H9 (cell line): ENCODE measurements around the gene RARG. TPM values are rescaled to one million over a fixed set of nuclear protein-coding genes. Genes with fewer than 3 reads are reported as not detected.
A peak's percentile ranks its signal among the peaks of the same experiment; 100 is the strongest.

Source experiments
- DNase-seq: peaks from one replicate; pipeline ENCODE4 v3.0.0-alpha.2; 2017
- H2AFZ ChIP-seq: one replicate; pipeline ENCODE4 v1.6.1; 2013; ENCODE audit warnings: mild to moderate bottlenecking, low read length, control low read depth, moderate library complexity
- H2AK5ac ChIP-seq: 2 replicates; pipeline ENCODE4 v1.6.1; 2013; ENCODE audit warnings: low read length, control low read depth, mixed read lengths; ENCODE audit not compliant: insufficient read length
- H2BK120ac ChIP-seq: one replicate; pipeline ENCODE4 v1.6.1; 2013; ENCODE audit warnings: low read depth, mild to moderate bottlenecking, low read length, control low read depth, inconsistent platforms; ENCODE audit not compliant: poor library complexity, severe bottlenecking
- H2BK12ac ChIP-seq: 2 replicates; pipeline ENCODE4 v1.6.1; 2013; ENCODE audit warnings: low read length, control low read depth, mixed read lengths, low read depth; ENCODE audit not compliant: insufficient read length
- H2BK15ac ChIP-seq: 2 replicates; pipeline ENCODE4 v1.6.1; 2013; ENCODE audit warnings: low read depth, low read length, control low read depth
- H2BK20ac ChIP-seq: one replicate; pipeline ENCODE4 v1.6.1; 2013; ENCODE audit warnings: low read depth, mild to moderate bottlenecking, low read length, control low read depth, inconsistent platforms; ENCODE audit not compliant: poor library complexity, severe bottlenecking
- H2BK5ac ChIP-seq: 2 replicates; pipeline ENCODE4 v1.6.1; 2013; ENCODE audit warnings: low read length, control low read depth, mixed read lengths; ENCODE audit not compliant: insufficient read length
- H3K14ac ChIP-seq: 2 replicates; pipeline ENCODE4 v1.6.1; 2013; ENCODE audit warnings: low read length, control low read depth; ENCODE audit not compliant: insufficient read depth
- H3K18ac ChIP-seq: 2 replicates; pipeline ENCODE4 v1.6.1; 2013; ENCODE audit warnings: low read depth, mild to moderate bottlenecking, mixed read lengths, low read length, control low read depth; ENCODE audit not compliant: insufficient read length
- H3K23ac ChIP-seq: 2 replicates; pipeline ENCODE4 v1.6.1; 2013; ENCODE audit warnings: low read length, control low read depth, mixed read lengths, low read depth; ENCODE audit not compliant: insufficient read length
- H3K23me2 ChIP-seq: 2 replicates; pipeline ENCODE4 v1.6.1; 2013; ENCODE audit warnings: low read depth, mild to moderate bottlenecking, mixed read lengths, low read length, control low read depth; ENCODE audit not compliant: insufficient read length, poor library complexity, severe bottlenecking
- H3K27ac ChIP-seq: 2 replicates; pipeline ENCODE4 v1.5.1; 2013; ENCODE audit warnings: low read length, control low read depth, mixed read lengths, low read depth; ENCODE audit not compliant: insufficient read length
- H3K27me3 ChIP-seq: 2 replicates; pipeline ENCODE4 v1.6.1; 2013; ENCODE audit warnings: low read length, control low read depth, inconsistent platforms; ENCODE audit not compliant: insufficient read depth
- H3K4ac ChIP-seq: 2 replicates; pipeline ENCODE4 v1.6.1; 2013; ENCODE audit warnings: low read depth, mild to moderate bottlenecking, control low read depth, inconsistent platforms, low read length, moderate library complexity
- H3K4me1 ChIP-seq: 2 replicates; pipeline ENCODE4 v1.6.1; 2013; ENCODE audit warnings: low read length, control low read depth, inconsistent platforms; ENCODE audit not compliant: insufficient read depth
- H3K4me2 ChIP-seq: 2 replicates; pipeline ENCODE4 v1.6.1; 2013; ENCODE audit warnings: low read length, control low read depth, mixed read lengths; ENCODE audit not compliant: insufficient read length, insufficient read depth
- H3K56ac ChIP-seq: 2 replicates; pipeline ENCODE4 v1.6.1; 2013; ENCODE audit warnings: low read depth, mild to moderate bottlenecking, mixed read lengths, low read length, control low read depth; ENCODE audit not compliant: insufficient read length
- H3K79me1 ChIP-seq: 2 replicates; pipeline ENCODE4 v1.6.1; 2013; ENCODE audit warnings: low read depth, mild to moderate bottlenecking, moderate library complexity, low read length, control low read depth, inconsistent platforms; ENCODE audit not compliant: insufficient read depth, poor library complexity, severe bottlenecking
- H3K79me2 ChIP-seq: 2 replicates; pipeline ENCODE4 v1.6.1; 2013; ENCODE audit warnings: low read length, control low read depth, inconsistent platforms; ENCODE audit not compliant: insufficient read depth
- H3K9ac ChIP-seq: 2 replicates; pipeline ENCODE4 v1.6.1; 2013; ENCODE audit warnings: low read length, control low read depth, mixed read lengths; ENCODE audit not compliant: insufficient read length; ENCODE audit errors: extremely low read depth
- H3K9me3 ChIP-seq: one replicate; pipeline ENCODE4 v1.6.1; 2013; ENCODE audit warnings: low read depth, low read length, inconsistent platforms; ENCODE audit not compliant: control insufficient read depth
- H3T11ph ChIP-seq: one replicate; pipeline ENCODE4 v1.6.1; 2013; ENCODE audit warnings: mild to moderate bottlenecking, low read length, control low read depth, inconsistent platforms
- H4K20me1 ChIP-seq: one replicate; pipeline ENCODE4 v1.6.1; 2013; ENCODE audit not compliant: control insufficient read depth, insufficient read length, insufficient read depth
- H4K5ac ChIP-seq: 2 replicates; pipeline ENCODE4 v1.6.1; 2013; ENCODE audit warnings: low read depth, mild to moderate bottlenecking, mixed read lengths, low read length, control low read depth; ENCODE audit not compliant: insufficient read length
- H4K8ac ChIP-seq: replicated peaks from 2 replicates; pipeline ENCODE4 v1.6.1; 2013; ENCODE audit warnings: low read length, control low read depth, mixed read lengths, low read depth; ENCODE audit not compliant: insufficient read length
- H4K91ac ChIP-seq: 2 replicates; pipeline ENCODE4 v1.6.1; 2013; ENCODE audit warnings: low read depth, mild to moderate bottlenecking, moderate library complexity, mixed read lengths, low read length, control low read depth; ENCODE audit not compliant: insufficient read length
- H3K27ac Mint-ChIP-seq, 3 experiments: 2 replicates in 2 of 3; 3 replicates in 1 of 3; pipeline ENCODE4 v1.8.0; 2020 to 2021; ENCODE audit warnings: mixed read lengths in 3 of 3, mild to moderate bottlenecking in 1 of 3, moderate library complexity in 1 of 3
- H3K27me3 Mint-ChIP-seq: 2 replicates; pipeline ENCODE4 v1.8.0; 2021; ENCODE audit warnings: low read depth, mild to moderate bottlenecking, moderate library complexity, mixed read lengths
- H3K36me3 Mint-ChIP-seq, 3 experiments: 2 replicates in 2 of 3; 3 replicates in 1 of 3; pipeline ENCODE4 v1.8.0; 2020 to 2021; ENCODE audit warnings: low read depth in 3 of 3, mixed read lengths in 3 of 3; ENCODE audit not compliant: insufficient read depth in 1 of 3
- H3K4me1 Mint-ChIP-seq, 2 experiments: 2 replicates each; pipeline ENCODE4 v1.8.0; 2020; ENCODE audit warnings: mixed read lengths in 2 of 2
- H3K4me3 Mint-ChIP-seq, 2 experiments: 2 replicates in 1 of 2; 3 replicates in 1 of 2; pipeline ENCODE4 v1.8.0; 2020 to 2021; ENCODE audit warnings: mild to moderate bottlenecking in 2 of 2, mixed read lengths in 2 of 2, moderate library complexity in 1 of 2
- H3K9me3 Mint-ChIP-seq, 2 experiments: 2 replicates in 1 of 2; 3 replicates in 1 of 2; pipeline ENCODE4 v1.8.0; 2020; ENCODE audit warnings: mild to moderate bottlenecking in 2 of 2, mixed read lengths in 2 of 2, moderate library complexity in 1 of 2
- WGBS: extraction: QIAGEN DNeasy Blood & Tissue Kit; methylation state at CpG from one replicate; pipeline ENCODE4 v1.1.7; 2013; ENCODE audit warnings: missing lambda C conversion rate, low lambda C conversion rate, mixed read lengths; ENCODE audit not compliant: insufficient read length; ENCODE audit errors: extremely low coverage; 5-methylcytosine and 5-hydroxymethylcytosine counted together
- total RNA-seq: library from RNA; stranded (reverse); gene quantifications from 2 replicates; pipeline ENCODE4 v1.2.1, GENCODE V29; 2021
- TF ChIP-seq, protein P1 (sequence below): fragments of 200-600 bp; sonication (generic); conservative IDR thresholded peaks from 3 replicates; pipeline ENCODE4 v1.8.0; 2021; ENCODE audit warnings: antibody characterized with exemption, mild to moderate bottlenecking

Gene RARG
- total RNA-seq, 1 experiment from 2014 or later, result 43.7 TPM

DNA sequence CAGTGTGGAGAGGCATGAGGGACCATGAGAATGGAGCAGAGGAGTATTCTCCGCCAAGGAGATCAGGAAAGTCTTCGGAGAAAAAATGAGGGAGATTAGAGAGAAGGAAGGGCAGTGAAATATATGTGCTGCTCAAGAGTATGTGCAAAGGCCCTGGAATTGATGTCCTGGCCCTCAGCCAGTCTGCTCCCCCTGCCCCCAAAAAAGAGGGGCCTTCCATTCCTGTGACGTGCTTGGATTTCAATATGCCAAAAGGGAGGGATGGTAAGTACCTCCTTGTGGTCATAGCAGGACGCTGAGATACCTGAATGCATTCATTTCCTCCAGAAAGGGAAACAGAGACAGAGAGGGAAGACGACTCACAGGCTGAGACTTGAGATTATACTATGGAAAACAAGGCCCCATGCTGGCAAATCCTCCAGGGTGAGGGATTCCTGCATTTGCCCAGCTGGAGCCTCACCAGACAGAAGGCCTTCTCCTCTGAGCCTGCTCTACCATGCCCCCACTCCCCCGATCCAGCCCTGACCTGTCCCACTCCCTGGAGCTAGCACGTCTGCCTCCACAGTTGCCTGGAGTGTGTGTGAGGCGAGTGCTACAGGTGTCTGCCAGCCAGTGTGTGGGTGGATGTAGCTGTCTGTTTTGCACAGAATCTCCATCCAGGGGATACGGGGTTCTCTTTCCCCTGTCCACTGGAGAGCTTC, 3.9 kb upstream of the RARG start:
- Histone ChIP-seq H4K5ac (no peak overlapping the region), H3K27ac (no peak overlapping the region), H3K27me3 (peaks cover 3% of the 10 kb centered on the region), H3K23ac (no peak overlapping the region), H4K8ac (no peak overlapping the region), H3K4ac (no peak overlapping the region), H3K14ac (no peak overlapping the region), H3K56ac (no peak overlapping the region), H3T11ph (no peak overlapping the region), H2BK5ac (no peak overlapping the region), H2BK12ac (no peak overlapping the region), H3K4me2 (no peak overlapping the region), H3K79me2 (no peaks in the 10 kb centered on the region; the same call in 1 of the 2 replicates), H4K91ac (no peak overlapping the region), H2BK20ac (no peak overlapping the region), H4K20me1 (no peaks in the 10 kb centered on the region), H3K9me3 (no peaks in the 10 kb centered on the region), H2BK120ac (no peak overlapping the region), H3K4me1 (peaks cover 19% of the 10 kb centered on the region; the same call in 1 of the 2 replicates), H3K9ac (no peak overlapping the region), H2AK5ac (no peak overlapping the region), H3K23me2 (peaks cover 14% of the 10 kb centered on the region), H3K18ac (no peak overlapping the region), H2BK15ac (no peak overlapping the region), H2AFZ (no peak overlapping the region), H3K79me1 (no peaks in the 10 kb centered on the region)
- peak overlapping the region; percentile 10 to 57; a peak in 4 of 5 replicates for H3K4me3 Mint-ChIP-seq
- WGBS, result no CpG with 5 or more reads among the region's 9 CpGs
- TF ChIP-seq, protein P1, sequence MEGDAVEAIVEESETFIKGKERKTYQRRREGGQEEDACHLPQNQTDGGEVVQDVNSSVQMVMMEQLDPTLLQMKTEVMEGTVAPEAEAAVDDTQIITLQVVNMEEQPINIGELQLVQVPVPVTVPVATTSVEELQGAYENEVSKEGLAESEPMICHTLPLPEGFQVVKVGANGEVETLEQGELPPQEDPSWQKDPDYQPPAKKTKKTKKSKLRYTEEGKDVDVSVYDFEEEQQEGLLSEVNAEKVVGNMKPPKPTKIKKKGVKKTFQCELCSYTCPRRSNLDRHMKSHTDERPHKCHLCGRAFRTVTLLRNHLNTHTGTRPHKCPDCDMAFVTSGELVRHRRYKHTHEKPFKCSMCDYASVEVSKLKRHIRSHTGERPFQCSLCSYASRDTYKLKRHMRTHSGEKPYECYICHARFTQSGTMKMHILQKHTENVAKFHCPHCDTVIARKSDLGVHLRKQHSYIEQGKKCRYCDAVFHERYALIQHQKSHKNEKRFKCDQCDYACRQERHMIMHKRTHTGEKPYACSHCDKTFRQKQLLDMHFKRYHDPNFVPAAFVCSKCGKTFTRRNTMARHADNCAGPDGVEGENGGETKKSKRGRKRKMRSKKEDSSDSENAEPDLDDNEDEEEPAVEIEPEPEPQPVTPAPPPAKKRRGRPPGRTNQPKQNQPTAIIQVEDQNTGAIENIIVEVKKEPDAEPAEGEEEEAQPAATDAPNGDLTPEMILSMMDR, result no peak
- peaks cover 10% of the 10 kb centered on the region for H3K27me3 Mint-ChIP-seq
- no peaks in the 10 kb centered on the region; a peak in 1 of 5 replicates for H3K9me3 Mint-ChIP-seq
- peak overlapping the region; percentile 77 to 91 (median 80); a peak in 6 of 7 replicates for H3K27ac Mint-ChIP-seq
- H3K4me1 Mint-ChIP-seq, result peaks cover 60 to 64% of the 10 kb centered on the region in 2 experiments
- no peaks in the 10 kb centered on the region for H3K36me3 Mint-ChIP-seq
- DNase-seq, result peak; percentile 59
